HG02571 (cell line): ENCODE measurements around the gene DENND1A.
A peak's percentile ranks its signal among the peaks of the same experiment; 100 is the strongest.
"Not testable (repeated sequence)": the region's sequence is repeated elsewhere in the genome, so short reads cannot be mapped to it uniquely, and the experiment has no call there.

Experiments used
- ATAC-seq: cut with Tn5 transposase; IDR thresholded peaks from one replicate; pipeline ENCODE4 v1.9.1; 2021; ENCODE audit warnings: mild to moderate bottlenecking, moderate library complexity; ENCODE audit not compliant: unreplicated experiment

Gene DENND1A

GRCh38 chr9:123952641-123953495 is 22.9 kb upstream of the DENND1A start:
- ATAC-seq = no peak

- no peak for ATAC-seq
Observed at GRCh38 chr9:123948286-123948685, 18.4 kb upstream of the DENND1A start.

- ATAC-seq = no peak
Observed at GRCh38 chr9:123947326-123947725, 17.4 kb upstream of the DENND1A start.

- ATAC-seq = no peak
Observed at GRCh38 chr9:123946101-123946821, 16.3 kb upstream of the DENND1A start.

DNA sequence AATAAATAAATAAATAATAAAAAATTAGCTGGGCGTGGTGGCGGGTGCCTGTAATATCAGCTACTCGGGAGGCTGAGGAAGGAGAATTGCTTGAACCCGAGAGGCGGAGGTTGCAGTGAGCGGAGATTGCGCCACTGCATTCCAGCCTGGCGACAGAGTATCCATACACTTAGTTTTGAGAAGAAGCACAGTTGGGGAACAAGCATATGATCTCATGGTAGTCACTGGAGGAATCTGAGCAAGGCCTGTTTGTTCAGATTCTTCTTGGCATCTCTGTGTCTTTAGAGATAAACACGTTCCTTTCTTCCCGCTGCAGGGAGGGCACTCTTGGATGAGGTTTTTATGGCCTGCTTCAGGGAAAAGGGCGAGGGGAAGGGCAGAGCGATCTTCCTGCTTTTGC is 15.6 kb upstream of the DENND1A start:
- ATAC-seq = no peak

DNA sequence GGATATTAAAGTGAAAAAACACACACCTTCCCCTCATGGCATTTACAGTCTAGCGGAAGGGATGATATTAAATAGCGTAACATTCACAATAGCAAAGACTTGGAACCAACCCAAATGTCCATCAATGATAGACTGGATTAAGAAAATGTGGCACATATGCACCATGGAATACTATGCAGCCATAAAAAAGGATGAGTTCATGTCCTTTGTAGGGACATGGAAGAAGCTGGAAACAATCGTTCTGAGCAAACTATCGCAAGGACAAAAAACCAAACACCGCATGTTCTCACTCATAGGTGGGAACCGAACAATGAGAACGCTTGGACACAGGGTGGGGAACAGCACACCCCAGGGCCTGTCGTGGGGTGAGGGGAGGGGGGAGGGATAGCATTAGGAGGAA is 14.5 kb upstream of the DENND1A start:
- ATAC-seq = not testable (repeated sequence)

DNA sequence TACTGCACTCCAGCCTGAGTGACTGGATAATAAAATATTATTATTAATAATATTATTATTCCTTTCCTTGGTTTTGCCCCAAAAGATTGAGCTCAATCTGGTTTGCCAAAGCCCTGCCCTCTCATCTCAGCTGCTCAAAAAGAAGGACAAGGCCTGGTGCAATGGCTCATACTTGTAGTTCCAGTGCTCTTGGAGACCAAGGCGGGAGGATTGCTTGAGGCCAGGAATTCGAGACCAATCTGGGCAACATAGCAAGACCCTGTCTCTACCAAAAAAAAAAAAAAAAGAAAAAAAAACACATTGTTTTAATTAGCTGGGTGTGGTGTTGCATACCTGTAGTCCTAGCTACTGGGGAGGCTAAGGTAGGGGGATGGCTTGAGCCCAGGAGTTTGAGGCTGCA is 13.7 kb upstream of the DENND1A start:
- no peak for ATAC-seq

- no peak for ATAC-seq
Observed at GRCh38 chr9:123942542-123942941, 12.6 kb upstream of the DENND1A start.

- no peak for ATAC-seq
Observed at GRCh38 chr9:123941524-123942070, 11.7 kb upstream of the DENND1A start.

GRCh38 chr9:123940721-123941523 is 11.0 kb upstream of the DENND1A start:
- no peak for ATAC-seq

- no peak for ATAC-seq
Observed at GRCh38 chr9:123938401-123938800, 8.5 kb upstream of the DENND1A start.

DNA sequence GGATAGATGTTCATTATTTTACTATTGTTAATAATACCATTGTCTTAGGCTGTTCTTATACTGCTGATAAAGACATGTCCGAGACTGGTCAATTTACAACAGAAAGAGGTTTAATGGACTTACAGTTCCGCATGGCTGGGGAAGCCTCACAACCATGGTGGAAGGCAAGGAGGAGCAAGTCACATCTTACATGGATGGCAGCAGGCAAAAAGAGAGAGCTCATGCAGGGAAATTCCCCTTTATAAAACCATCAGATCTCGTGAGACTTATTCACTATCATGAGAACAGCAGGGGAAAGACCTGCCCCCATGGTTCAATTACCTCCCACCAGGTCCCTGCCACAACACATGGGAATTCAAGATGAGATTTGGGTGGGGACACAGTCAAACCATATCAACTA is 6.6 kb upstream of the DENND1A start:
- not testable (repeated sequence) for ATAC-seq

DNA sequence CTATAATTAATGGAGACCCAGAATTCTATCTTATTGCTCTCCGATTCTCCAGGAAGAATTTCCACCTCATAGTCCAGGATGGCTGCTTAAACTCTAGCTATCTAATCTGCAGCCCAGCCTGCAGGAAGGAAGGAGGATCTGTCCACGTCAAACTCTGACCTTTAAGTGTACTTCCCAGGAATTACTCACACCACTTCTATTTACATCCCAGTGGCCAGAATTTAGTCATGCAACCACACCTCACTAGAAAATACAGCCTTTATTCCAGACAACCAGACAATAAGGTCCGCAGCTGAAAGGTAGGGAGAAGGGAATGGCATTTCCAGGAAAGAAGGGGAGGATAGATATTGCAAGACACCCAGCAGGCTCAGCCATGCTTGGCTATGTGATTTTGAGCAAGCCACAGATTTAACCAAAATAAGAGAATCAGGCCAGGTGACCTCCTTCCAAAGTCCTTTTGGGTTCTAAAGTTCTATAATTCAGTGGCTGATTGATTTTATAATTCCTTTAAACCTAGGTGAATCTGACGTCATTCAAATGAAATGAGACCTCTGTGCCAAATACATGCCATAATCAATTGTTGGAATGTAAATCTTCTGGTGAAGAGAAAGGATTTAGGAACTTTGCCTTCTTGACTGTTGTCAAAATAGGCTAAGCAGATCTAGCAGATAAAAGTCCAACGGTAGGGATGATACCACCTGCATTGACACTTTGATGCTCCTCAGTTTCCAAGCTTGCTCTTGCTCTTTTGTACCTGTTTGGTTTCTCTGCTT is 3.7 kb upstream of the DENND1A start:
- ATAC-seq = no peak

DNA sequence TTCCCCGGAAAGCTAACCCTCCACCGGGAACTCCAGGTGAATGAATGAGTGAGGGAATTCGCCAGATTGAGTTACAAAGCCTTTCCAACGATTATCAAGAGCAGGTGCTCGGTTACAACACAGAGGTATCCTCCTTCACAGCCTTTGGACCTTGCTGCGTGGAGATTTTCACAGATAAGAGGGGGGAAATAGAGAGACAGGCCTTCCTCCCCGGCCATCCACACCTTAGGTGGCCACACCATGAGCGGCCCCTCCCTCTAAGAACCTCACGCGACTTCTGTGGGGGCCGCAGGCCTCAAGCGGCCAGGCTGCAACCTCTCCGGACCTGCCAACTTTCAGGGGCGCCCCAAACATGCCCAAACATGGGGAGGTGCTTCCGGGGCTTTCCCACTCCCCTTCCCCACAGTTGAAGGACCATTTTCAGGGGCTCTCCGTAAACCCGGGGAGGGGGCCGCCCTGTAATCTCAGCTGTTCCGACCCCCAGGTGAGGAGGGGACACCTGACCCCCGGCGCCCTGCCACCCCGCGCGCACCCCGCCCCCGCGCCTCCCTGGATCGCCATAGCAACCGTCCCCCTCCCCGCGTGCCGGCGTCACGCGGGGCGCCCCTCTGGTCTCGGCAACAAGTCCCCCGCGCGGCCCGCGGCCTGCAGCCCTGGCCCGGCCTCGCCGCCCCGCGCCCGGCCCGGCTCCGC is 603 bp downstream of the DENND1A start:
- ATAC-seq = peak; percentile 30

GRCh38 chr9:123928533-123929176 is 1.3 kb downstream of the DENND1A start:
- ATAC-seq = no peak

DNA sequence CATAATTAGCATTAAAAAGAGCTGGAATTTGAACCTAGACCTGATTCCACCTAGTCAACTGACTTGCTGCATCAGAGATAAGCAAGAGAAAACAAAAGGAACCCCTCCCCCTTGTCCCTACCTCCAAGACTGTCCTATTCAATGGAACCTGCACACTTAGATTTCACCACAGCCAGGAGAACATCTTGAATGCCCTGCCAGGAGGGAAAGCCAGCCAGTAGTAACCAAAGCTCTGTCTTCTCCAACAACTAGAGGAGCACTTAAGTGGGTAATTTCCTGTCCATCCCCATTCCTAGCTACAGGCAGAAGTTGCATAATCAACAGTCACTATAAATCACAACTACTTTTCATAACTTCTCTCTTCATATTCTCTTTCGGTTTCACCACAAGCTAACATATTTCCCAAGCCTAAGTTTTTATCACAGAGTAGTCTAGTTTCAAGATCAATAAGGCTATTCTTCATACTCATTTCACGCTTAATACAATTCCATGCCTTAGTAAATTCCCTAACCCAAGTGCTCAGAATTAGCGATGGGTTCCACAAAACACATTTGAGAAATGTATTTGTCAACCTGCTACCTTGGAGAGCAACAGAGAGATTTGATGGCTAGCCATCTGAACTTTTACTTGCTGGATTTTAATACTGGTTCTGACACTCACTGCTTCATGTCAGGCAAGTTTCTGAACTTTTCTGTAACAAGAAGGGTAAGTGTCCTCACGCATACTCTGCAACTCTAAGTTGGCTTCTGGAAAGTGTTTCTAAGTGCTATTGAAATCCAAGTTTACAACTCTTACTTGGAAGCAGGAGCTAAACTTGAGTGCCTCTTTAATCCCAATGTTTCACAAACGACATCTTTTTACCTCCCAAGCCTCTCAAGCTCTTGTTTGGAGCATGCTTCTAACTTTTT is 2.0 kb downstream of the DENND1A start:
- no peak for ATAC-seq

GRCh38 chr9:123926941-123927340 is 3.0 kb downstream of the DENND1A start:
- ATAC-seq = no peak

- no peak for ATAC-seq
Observed at GRCh38 chr9:123925819-123926218, 4.1 kb downstream of the DENND1A start.
